Breast epithelium (tissue), 3 donors: ENCODE data around the gene C11orf65.

Experiments
- CTCF ChIP-seq, 3 donors: fragments of 450-650 bp; IDR thresholded peaks; one replicate each; pipeline ENCODE4 v1.5.1; 2016 to 2017; ENCODE audit warnings: antibody characterized with exemption in 3 of 3, mild to moderate bottlenecking in 3 of 3, moderate library complexity in 3 of 3
- POLR2A ChIP-seq: fragments of 450-650 bp; IDR thresholded peaks from one replicate; pipeline ENCODE4 v1.6.1; 2016; ENCODE audit warnings: antibody characterized with exemption, mild to moderate bottlenecking, moderate library complexity
- POLR2AphosphoS5 ChIP-seq, 3 donors: sonication (generic); formaldehyde crosslinking; IDR thresholded peaks; one replicate each; pipeline ENCODE4 v1.6.1; 2017; ENCODE audit warnings: antibody characterized with exemption in 3 of 3

DNA sequence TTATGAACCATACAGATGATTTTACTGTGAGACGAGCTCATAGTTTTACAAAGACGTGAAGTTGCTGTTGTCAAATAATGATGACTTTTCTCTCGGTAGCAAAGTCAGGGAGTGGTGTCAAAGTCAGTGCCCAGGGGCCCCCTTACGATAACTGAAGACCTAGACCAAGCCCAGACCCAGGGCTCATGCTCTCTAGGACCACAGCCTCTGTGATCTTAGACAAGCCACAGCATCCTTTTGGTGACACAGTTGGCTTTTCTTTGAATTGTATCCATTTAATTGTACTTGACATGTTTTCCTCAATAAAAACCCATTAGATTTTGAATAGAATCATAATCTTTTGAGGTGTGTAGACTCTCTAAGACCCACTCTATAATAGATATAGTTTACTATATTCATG is 48.8 kb upstream of the C11orf65 start:
- TF ChIP-seq CTCF (IDR thresholded peaks at IDR 0.05) (no peak), POLR2A (no peak), POLR2AphosphoS5 (IDR thresholded peaks at IDR 0.05) (no peak)
